Measurements from ENCODE around the gene ADRA2B.

ADRA2B gene

GRCh38 chr2:96119389-96119751 lies 3.0 kb upstream of the ADRA2B start:
- no peak for DNase-seq (ENCODE audit: low read depth in 2 of 2, low spot score in 1 of 2)

GRCh38 chr2:96118698-96119388 lies 2.5 kb upstream of the ADRA2B start:
- DNase-seq (ENCODE audit: low read depth in 2 of 2, low spot score in 1 of 2) = no peak

GRCh38 chr2:96117701-96118588 lies 1.6 kb upstream of the ADRA2B start:
- DNase-seq (ENCODE audit: low read depth in 2 of 2, low spot score in 1 of 2) = no peak

GRCh38 chr2:96116879-96117533 lies 635 bp upstream of the ADRA2B start:
- no peak for DNase-seq (ENCODE audit: low read depth in 2 of 2, low spot score in 1 of 2)

- DNase-seq (ENCODE audit: low read depth in 2 of 2, low spot score in 1 of 2) = no peak
Observed at GRCh38 chr2:96115631-96116423, 544 bp downstream of the ADRA2B start.

GRCh38 chr2:96114903-96115581 lies 1.3 kb downstream of the ADRA2B start:
- no peak for DNase-seq (ENCODE audit: low read depth in 2 of 2, low spot score in 1 of 2)

GRCh38 chr2:96114546-96114902 lies 1.8 kb downstream of the ADRA2B start:
- no peak for DNase-seq (ENCODE audit: low read depth in 2 of 2, low spot score in 1 of 2)

GRCh38 chr2:96113951-96114350 lies 2.4 kb downstream of the ADRA2B start:
- DNase-seq (ENCODE audit: low read depth in 2 of 2, low spot score in 1 of 2) = no peak

GRCh38 chr2:96113367-96113677 lies 3.0 kb downstream of the ADRA2B start:
- DNase-seq (ENCODE audit: low read depth in 2 of 2, low spot score in 1 of 2) = no peak

- no peak for DNase-seq (ENCODE audit: low read depth in 2 of 2, low spot score in 1 of 2)
Observed at GRCh38 chr2:96112501-96113366, 3.6 kb downstream of the ADRA2B start.

- no peak for DNase-seq (ENCODE audit: low read depth in 2 of 2, low spot score in 1 of 2)
Observed at GRCh38 chr2:96111823-96112500, 4.4 kb downstream of the ADRA2B start.

GRCh38 chr2:96111257-96111640 lies 5.1 kb downstream of the ADRA2B start:
- no peak for DNase-seq (ENCODE audit: low read depth in 2 of 2, low spot score in 1 of 2)

GRCh38 chr2:96110621-96111256 lies 5.6 kb downstream of the ADRA2B start:
- no peak for DNase-seq (ENCODE audit: low read depth in 2 of 2, low spot score in 1 of 2)

GRCh38 chr2:96109931-96110511 lies 6.3 kb downstream of the ADRA2B start:
- no peak for DNase-seq (ENCODE audit: low read depth in 2 of 2, low spot score in 1 of 2)

GRCh38 chr2:96109361-96109680 lies 7.0 kb downstream of the ADRA2B start:
- DNase-seq (ENCODE audit: low read depth in 2 of 2, low spot score in 1 of 2) = no peak

- DNase-seq (ENCODE audit: low read depth in 2 of 2, low spot score in 1 of 2) = no peak
Observed at GRCh38 chr2:96108541-96109360, 7.6 kb downstream of the ADRA2B start.

GRCh38 chr2:96108151-96108540 lies 8.2 kb downstream of the ADRA2B start:
- DNase-seq (ENCODE audit: low read depth in 2 of 2, low spot score in 1 of 2) = no peak

GRCh38 chr2:96107708-96108065 lies 8.7 kb downstream of the ADRA2B start:
- DNase-seq (ENCODE audit: low read depth in 2 of 2, low spot score in 1 of 2) = no peak

All from stimulated activated CD8-positive, alpha-beta memory T cell treated with anti-CD3 and anti-CD28 coated beads, Interleukin-4, amount 100 ng/mL, for 1 hour (primary cell).